ENCODE results near the gene MAP3K20.

MAP3K20 gene

GRCh38 chr2:173218326-173219056 is 142.8 kb downstream of the MAP3K20 start:
- H3K27me3 Mint-ChIP-seq = no peaks in the 10 kb centered on the region
- no peak overlapping the region for H3K27ac Mint-ChIP-seq
- H3K9me3 Mint-ChIP-seq = no peaks in the 10 kb centered on the region
- H3K4me3 Mint-ChIP-seq = no peak overlapping the region
- H3K36me3 Mint-ChIP-seq (ENCODE audit: insufficient read depth) = no peaks in the 10 kb centered on the region
- DNase-seq (no peak), ATAC-seq (replicated peaks) (no peak)
- peaks cover 0 to 3% of the 10 kb centered on the region in 2 donors for H3K4me1 Mint-ChIP-seq (ENCODE audit: low read depth in 2 of 2)

GRCh38 chr2:173221132-173221695 is 145.6 kb downstream of the MAP3K20 start:
- Mint-ChIP-seq H3K27me3 (no peaks in the 10 kb centered on the region), H3K36me3 (ENCODE audit: insufficient read depth) (no peaks in the 10 kb centered on the region), H3K9me3 (no peaks in the 10 kb centered on the region), H3K4me3 (no peak overlapping the region), H3K27ac (no peak overlapping the region), H3K4me1 (ENCODE audit: low read depth in 2 of 2) (peaks cover 0 to 3% of the 10 kb centered on the region in 2 donors)
- DNase-seq (no peak), ATAC-seq (replicated peaks) (no peak)

GRCh38 chr2:173221937-173222594 is 146.4 kb downstream of the MAP3K20 start:
- Mint-ChIP-seq H3K4me3 (no peak overlapping the region), H3K36me3 (ENCODE audit: insufficient read depth) (no peaks in the 10 kb centered on the region), H3K4me1 (ENCODE audit: low read depth in 2 of 2) (peaks cover 0 to 3% of the 10 kb centered on the region in 2 donors), H3K27ac (no peak overlapping the region), H3K9me3 (no peaks in the 10 kb centered on the region), H3K27me3 (no peaks in the 10 kb centered on the region)
- no peak for ATAC-seq (replicated peaks)
- no peak for DNase-seq

- no peaks in the 10 kb centered on the region for H3K27me3 Mint-ChIP-seq
- H3K27ac Mint-ChIP-seq = no peak overlapping the region
- ATAC-seq (replicated peaks) (no peak), DNase-seq (no peak)
- H3K9me3 Mint-ChIP-seq = no peaks in the 10 kb centered on the region
- H3K36me3 Mint-ChIP-seq (ENCODE audit: insufficient read depth) = no peaks in the 10 kb centered on the region
- H3K4me1 Mint-ChIP-seq (ENCODE audit: low read depth in 2 of 2) = peaks cover 0 to 2% of the 10 kb centered on the region in 2 donors
- H3K4me3 Mint-ChIP-seq = no peak overlapping the region
Measured at GRCh38 chr2:173223871-173224270, 148.2 kb downstream of the MAP3K20 start.

DNA sequence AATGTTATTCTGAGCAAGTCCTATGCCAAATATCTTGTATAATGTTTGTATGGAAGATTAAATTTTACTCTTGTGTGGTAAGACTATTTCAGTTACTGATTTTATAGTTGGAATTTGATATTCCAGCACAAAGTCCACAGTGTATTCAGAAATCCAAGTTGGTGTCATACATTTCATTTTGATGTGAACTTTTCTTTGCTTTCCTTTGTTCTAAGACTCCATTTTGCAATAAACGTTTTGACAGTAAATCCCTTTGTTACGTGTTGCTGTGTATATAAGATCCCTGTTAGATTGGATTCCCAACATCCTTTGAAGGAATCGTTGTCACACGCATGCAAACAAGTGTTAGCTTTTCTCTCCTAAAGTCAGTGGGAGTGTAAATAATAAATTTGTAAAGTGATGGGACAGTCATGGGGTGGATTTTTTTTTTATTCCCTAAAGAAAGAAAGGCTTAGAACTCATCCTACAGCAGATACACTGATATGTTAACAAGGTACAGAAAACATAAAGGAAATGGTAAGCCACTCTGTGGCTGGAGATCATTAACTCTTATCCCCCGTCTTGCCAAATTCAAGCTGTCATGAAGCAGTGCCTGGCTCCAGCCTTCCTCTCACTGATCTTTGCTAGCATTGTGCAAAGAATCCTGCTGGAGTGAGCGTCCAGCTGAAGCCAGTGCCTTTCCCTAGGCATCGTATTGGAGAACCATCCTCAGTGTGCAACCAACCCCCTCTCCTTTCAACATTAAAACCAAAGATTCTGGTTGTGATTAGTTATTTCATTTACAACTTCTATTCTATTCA is 151.5 kb downstream of the MAP3K20 start:
- Mint-ChIP-seq H3K9me3 (no peaks in the 10 kb centered on the region), H3K4me3 (no peak overlapping the region), H3K27ac (no peak overlapping the region), H3K4me1 (ENCODE audit: low read depth in 2 of 2) (no peaks in the 10 kb centered on the region), H3K36me3 (ENCODE audit: insufficient read depth) (no peaks in the 10 kb centered on the region), H3K27me3 (no peaks in the 10 kb centered on the region)
- DNase-seq (no peak), ATAC-seq (replicated peaks) (no peak)

DNA sequence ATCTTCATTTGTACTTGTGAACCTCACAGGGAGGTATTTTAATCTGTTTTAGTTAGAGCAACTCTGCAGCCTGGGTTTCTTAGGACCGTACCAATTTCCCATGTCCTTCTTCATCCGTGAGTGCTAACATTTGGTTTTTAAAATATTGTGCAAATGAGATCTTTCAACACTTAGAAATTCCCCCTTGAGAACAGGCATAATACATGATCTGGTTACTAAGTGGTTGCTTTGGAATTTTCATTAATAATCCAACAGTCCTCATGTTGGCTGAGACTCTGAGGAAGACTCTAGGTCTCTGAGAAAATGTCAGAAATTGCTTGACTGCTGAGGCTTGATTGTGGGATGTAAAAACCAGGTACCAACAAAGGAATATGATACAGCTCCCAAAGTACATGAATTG is 153.4 kb downstream of the MAP3K20 start:
- Mint-ChIP-seq H3K27me3 (no peaks in the 10 kb centered on the region), H3K4me3 (no peak overlapping the region), H3K9me3 (no peaks in the 10 kb centered on the region), H3K4me1 (ENCODE audit: low read depth in 2 of 2) (no peaks in the 10 kb centered on the region), H3K36me3 (ENCODE audit: insufficient read depth) (no peaks in the 10 kb centered on the region), H3K27ac (no peak overlapping the region)
- ATAC-seq (replicated peaks) = no peak
- DNase-seq = no peak

DNA sequence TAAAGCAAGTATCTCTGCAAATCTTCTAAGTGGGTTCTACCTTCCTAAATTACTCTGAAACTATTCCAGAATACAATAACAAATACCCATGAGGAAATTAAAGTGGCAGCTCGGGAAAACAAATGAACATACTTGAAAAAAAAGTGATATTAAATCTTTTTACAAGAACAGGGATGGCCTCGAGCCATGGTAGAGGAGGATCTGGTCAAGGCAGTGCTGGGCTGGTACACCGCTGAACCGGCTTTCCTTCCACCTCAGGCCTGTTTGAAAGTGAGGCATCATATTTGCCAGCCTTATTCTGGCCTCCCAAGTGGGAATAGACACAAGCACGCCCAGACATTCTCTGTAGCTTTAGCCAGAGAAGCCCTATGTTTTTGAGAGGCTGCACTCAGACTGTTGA is 154.5 kb downstream of the MAP3K20 start:
- Mint-ChIP-seq H3K36me3 (ENCODE audit: insufficient read depth) (no peaks in the 10 kb centered on the region), H3K4me3 (no peak overlapping the region), H3K27me3 (no peaks in the 10 kb centered on the region), H3K4me1 (ENCODE audit: low read depth in 2 of 2) (no peaks in the 10 kb centered on the region), H3K9me3 (no peaks in the 10 kb centered on the region), H3K27ac (no peak overlapping the region)
- ATAC-seq (replicated peaks) (no peak), DNase-seq (no peak)

- H3K4me3 Mint-ChIP-seq = no peak overlapping the region
Measured at GRCh38 chr2:173231042-173231441, 155.4 kb downstream of the MAP3K20 start.

GRCh38 chr2:173231465-173231864 is 155.8 kb downstream of the MAP3K20 start:
- H3K27ac Mint-ChIP-seq = no peak overlapping the region
- no peaks in the 10 kb centered on the region for H3K27me3 Mint-ChIP-seq
- ATAC-seq (replicated peaks) (no peak), DNase-seq (no peak)
- H3K36me3 Mint-ChIP-seq (ENCODE audit: insufficient read depth) = no peaks in the 10 kb centered on the region
- H3K4me3 Mint-ChIP-seq = no peak overlapping the region
- no peaks in the 10 kb centered on the region for H3K4me1 Mint-ChIP-seq (ENCODE audit: low read depth in 2 of 2)
- H3K9me3 Mint-ChIP-seq = no peaks in the 10 kb centered on the region

More at GRCh38 chr2:173231042-173231441, 155.4 kb downstream of the MAP3K20 start:
- Mint-ChIP-seq H3K4me1 (ENCODE audit: low read depth in 2 of 2) (no peaks in the 10 kb centered on the region), H3K27me3 (no peaks in the 10 kb centered on the region), H3K9me3 (no peaks in the 10 kb centered on the region), H3K27ac (no peak overlapping the region), H3K36me3 (ENCODE audit: insufficient read depth) (no peaks in the 10 kb centered on the region)
- ATAC-seq (replicated peaks) (no peak), DNase-seq (no peak)

DNA sequence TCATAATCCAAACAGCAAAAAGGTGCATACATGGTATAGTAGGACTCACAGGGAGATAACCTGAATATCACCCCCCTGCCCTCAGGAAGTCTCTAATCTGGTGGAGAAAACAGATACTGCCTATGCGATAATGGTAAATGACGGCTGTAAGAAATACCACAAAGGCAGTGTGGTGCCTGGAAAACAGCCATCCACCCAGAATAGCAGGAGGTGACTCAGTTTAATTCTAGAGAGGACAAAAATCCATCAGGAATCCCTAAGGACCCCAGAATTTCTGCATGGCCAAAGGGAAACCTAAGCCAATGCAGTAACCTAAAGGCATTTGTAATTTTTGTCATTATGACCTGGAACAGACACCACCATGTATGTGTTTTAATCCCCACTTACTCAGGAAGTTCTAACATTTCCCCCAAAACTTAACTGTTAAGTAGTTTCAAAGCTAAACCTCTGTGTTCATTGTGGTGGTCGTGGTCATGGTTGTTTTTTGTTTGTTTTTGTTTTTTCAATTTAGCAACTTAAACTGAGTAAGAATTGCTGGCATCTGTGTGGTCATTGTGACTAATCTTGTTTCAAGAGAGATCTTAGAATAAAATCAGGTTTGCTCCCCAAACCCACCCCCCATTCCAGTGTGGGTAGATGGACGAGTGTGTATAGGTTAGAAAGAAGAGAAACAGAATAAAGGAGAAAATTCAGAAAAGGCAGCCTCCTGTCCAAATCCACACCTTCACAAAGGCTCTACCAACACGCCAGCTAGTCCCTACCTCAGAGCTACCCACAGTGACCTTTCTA is 157.5 kb downstream of the MAP3K20 start:
- Mint-ChIP-seq H3K36me3 (ENCODE audit: insufficient read depth) (no peaks in the 10 kb centered on the region), H3K4me1 (ENCODE audit: low read depth in 2 of 2) (no peaks in the 10 kb centered on the region), H3K4me3 (no peak overlapping the region), H3K27ac (no peak overlapping the region), H3K27me3 (no peaks in the 10 kb centered on the region), H3K9me3 (no peaks in the 10 kb centered on the region)
- ATAC-seq (replicated peaks) (no peak), DNase-seq (no peak)

DNA sequence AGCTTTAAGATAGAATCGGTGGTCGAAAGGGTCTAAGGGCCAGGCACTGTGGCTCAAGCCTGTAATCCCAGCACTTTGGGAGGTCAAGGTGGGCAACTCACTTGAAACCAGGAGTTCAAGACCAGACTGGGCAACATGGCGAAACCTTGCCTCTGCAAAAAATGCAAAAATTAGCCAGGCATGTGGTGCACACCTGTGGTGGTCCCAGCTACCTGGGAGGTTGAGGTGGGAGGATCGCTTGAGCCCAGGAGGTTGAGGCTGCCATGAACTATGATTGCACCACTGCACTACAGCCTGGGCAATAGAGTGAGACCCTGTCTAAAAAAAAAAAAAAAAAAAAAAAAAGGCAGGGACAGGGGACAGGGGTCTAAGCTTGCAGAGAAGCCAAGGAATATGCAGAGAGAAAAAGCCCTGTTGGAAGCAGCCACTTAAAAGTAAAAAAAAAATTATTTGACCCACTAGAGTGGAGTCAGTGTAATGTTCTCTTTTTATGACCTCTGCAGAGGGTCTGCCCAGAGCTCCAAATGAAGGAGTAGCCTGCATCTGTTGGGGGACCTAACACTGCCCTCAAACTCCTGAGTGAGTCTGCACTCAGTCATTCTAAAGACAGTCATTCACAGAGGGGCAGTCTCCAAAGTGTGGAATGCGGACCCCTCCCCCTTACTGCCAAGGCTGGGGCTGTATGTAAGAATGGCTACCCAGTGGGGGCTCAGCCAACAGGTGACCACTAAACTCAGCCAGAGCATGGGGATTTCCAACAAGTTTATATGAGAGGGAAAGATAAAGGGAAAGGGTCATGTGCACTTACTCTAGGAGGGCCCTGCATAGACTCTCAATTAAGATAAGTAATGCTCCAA is 160.5 kb downstream of the MAP3K20 start:
- Mint-ChIP-seq H3K9me3 (no peaks in the 10 kb centered on the region), H3K27me3 (no peaks in the 10 kb centered on the region), H3K27ac (no peak overlapping the region), H3K4me3 (no peak overlapping the region), H3K4me1 (ENCODE audit: low read depth in 2 of 2) (no peaks in the 10 kb centered on the region), H3K36me3 (ENCODE audit: insufficient read depth) (no peaks in the 10 kb centered on the region)
- ATAC-seq (replicated peaks) (no peak), DNase-seq (no peak)

GRCh38 chr2:173238385-173238784 is 162.7 kb downstream of the MAP3K20 start:
- ATAC-seq (replicated peaks) (no peak), DNase-seq (no peak)
- no peaks in the 10 kb centered on the region for H3K9me3 Mint-ChIP-seq
- no peaks in the 10 kb centered on the region for H3K27me3 Mint-ChIP-seq
- H3K36me3 Mint-ChIP-seq (ENCODE audit: insufficient read depth) = no peaks in the 10 kb centered on the region
- H3K27ac Mint-ChIP-seq = no peak overlapping the region
- H3K4me1 Mint-ChIP-seq (ENCODE audit: low read depth in 2 of 2) = no peaks in the 10 kb centered on the region
- H3K4me3 Mint-ChIP-seq = no peak overlapping the region

All from effector memory CD8-positive, alpha-beta T cell (primary cell).